Upper lobe of left lung (tissue), 6 donors: ENCODE measurements around the gene AGPAT4. TPM values are rescaled to one million over a fixed set of nuclear protein-coding genes. Genes with fewer than 3 reads are reported as not detected.
A peak's percentile ranks its signal among the peaks of the same experiment; 100 is the strongest.

Source experiments
- ATAC-seq, 2 donors: fragments of 200-7000 bp; cut with Tn5 transposase; one replicate each; pipeline ENCODE4 v1.9.1; 2022; ENCODE audit warnings: mild to moderate bottlenecking in 2 of 2, moderate library complexity in 2 of 2; ENCODE audit not compliant: low FRiP score in 2 of 2
- DNase-seq, 2 donors: peaks; one replicate each; pipeline ENCODE4 v3.0.0-alpha.2; 2019 to 2020
- H3K27ac ChIP-seq, 4 donors: fragments of 200-600 bp; sonication (generic); one replicate each; pipeline ENCODE4 v1.5.1; 2016 to 2019
- H3K27me3 ChIP-seq, 4 donors: fragments of 200-600 bp; sonication (generic); one replicate each; pipeline ENCODE4 v1.5.1; 2017 to 2019
- H3K36me3 ChIP-seq, 4 donors: fragments of 200-600 bp; sonication (generic); one replicate each; pipeline ENCODE4 v1.5.1; 2016 to 2019
- H3K4me1 ChIP-seq, 4 donors: fragments of 200-600 bp; sonication (generic); one replicate each; pipeline ENCODE4 v1.5.1; 2018 to 2019
- H3K4me3 ChIP-seq, 4 donors: fragments of 200-600 bp; sonication (generic); one replicate each; pipeline ENCODE4 v1.5.1; 2017 to 2019; ENCODE audit warnings: mild to moderate bottlenecking in 2 of 4, moderate library complexity in 1 of 4
- H3K9me3 ChIP-seq, 4 donors: fragments of 200-600 bp; sonication (generic); one replicate each; pipeline ENCODE4 v1.5.1; 2018 to 2019
- EP300 ChIP-seq, 4 donors: sonication (generic); formaldehyde crosslinking; IDR thresholded peaks; one replicate each; pipeline ENCODE4 v1.5.1; 2017; ENCODE audit warnings: antibody characterized with exemption in 4 of 4, control low read depth in 2 of 4
- POLR2A ChIP-seq, 4 donors: fragments of 450-650 bp; IDR thresholded peaks; one replicate each; pipeline ENCODE4 v1.5.1; 2016 to 2017; ENCODE audit warnings: antibody characterized with exemption in 4 of 4, mild to moderate bottlenecking in 2 of 4
- POLR2AphosphoS5 ChIP-seq, 2 donors: sonication (generic); formaldehyde crosslinking; IDR thresholded peaks; one replicate each; pipeline ENCODE4 v1.5.1; 2017; ENCODE audit warnings: antibody characterized with exemption in 2 of 2
- WGBS, 2 donors: methylation state at CpG; one replicate each; pipeline ENCODE4 v1.1.5; 2017 to 2018; 5-methylcytosine and 5-hydroxymethylcytosine counted together
- total RNA-seq, 6 donors: library from RNA; depleted of rRNA in 4 of 6; stranded (reverse); fragments of >200 nt in 4 of 6; gene quantifications; one replicate each; pipeline versions ENCODE4 v1.1.0 to v1.2.1, GENCODE V29; 2016 to 2021
- TF ChIP-seq, protein P1 (sequence below), 6 experiments: fragments of 450-650 bp in 4 of 6; fragments of 200-600 bp in 2 of 6; sonication (generic) in 2 of 6; IDR thresholded peaks; one replicate each; pipeline ENCODE4 v1.5.1; 2016 to 2019; ENCODE audit warnings: antibody characterized with exemption in 6 of 6
- donor health status: DM: no; HTN: no; CAD: no; lungs with moderate emphysema.
- donor health status: DM: no; HTN: yes; CAD: no; lungs with severe emphysema.

The AGPAT4 gene
- total RNA-seq, 6 donors from 2014 or later, result 7.0 to 26.3 (median 14.4) TPM

GRCh38 chr6:161107779-161108730 is 165.8 kb downstream of the AGPAT4 start:
- peak in 1 of 2 donors; percentile 23 for DNase-seq
- 87 to 88% methylated on average over 23 of the region's 23 CpGs for WGBS, 2 donors
- Histone ChIP-seq H3K4me3 (no peak overlapping the region), H3K9me3 (no peaks in the 10 kb centered on the region), H3K36me3 (peaks cover 20 to 98% (median 64%) of the 10 kb centered on the region in 4 donors), H3K4me1 (no peaks in the 10 kb centered on the region), H3K27me3 (no peaks in the 10 kb centered on the region), H3K27ac (no peak overlapping the region)
- TF ChIP-seq, protein P1, sequence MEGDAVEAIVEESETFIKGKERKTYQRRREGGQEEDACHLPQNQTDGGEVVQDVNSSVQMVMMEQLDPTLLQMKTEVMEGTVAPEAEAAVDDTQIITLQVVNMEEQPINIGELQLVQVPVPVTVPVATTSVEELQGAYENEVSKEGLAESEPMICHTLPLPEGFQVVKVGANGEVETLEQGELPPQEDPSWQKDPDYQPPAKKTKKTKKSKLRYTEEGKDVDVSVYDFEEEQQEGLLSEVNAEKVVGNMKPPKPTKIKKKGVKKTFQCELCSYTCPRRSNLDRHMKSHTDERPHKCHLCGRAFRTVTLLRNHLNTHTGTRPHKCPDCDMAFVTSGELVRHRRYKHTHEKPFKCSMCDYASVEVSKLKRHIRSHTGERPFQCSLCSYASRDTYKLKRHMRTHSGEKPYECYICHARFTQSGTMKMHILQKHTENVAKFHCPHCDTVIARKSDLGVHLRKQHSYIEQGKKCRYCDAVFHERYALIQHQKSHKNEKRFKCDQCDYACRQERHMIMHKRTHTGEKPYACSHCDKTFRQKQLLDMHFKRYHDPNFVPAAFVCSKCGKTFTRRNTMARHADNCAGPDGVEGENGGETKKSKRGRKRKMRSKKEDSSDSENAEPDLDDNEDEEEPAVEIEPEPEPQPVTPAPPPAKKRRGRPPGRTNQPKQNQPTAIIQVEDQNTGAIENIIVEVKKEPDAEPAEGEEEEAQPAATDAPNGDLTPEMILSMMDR (IDR thresholded peaks at IDR 0.05), result no peak
- no peak for TF ChIP-seq POLR2AphosphoS5 (IDR thresholded peaks at IDR 0.05)
- TF ChIP-seq EP300 (IDR thresholded peaks at IDR 0.05), result no peak
- no peak for TF ChIP-seq POLR2A (IDR thresholded peaks at IDR 0.05)
- no peak for ATAC-seq

- no peaks in the 10 kb centered on the region for H3K9me3 ChIP-seq
- no peaks in the 10 kb centered on the region for H3K4me1 ChIP-seq
- no peak for DNase-seq
- no peaks in the 10 kb centered on the region for H3K27me3 ChIP-seq
- no peak overlapping the region for H3K27ac ChIP-seq
- H3K36me3 ChIP-seq, result peaks cover 22 to 96% (median 46%) of the 10 kb centered on the region in 4 donors
- no peak overlapping the region for H3K4me3 ChIP-seq
- no peak for ATAC-seq
- WGBS, 2 donors, result 98 to 100% methylated on average over 2 of the region's 2 CpGs
- no peak for TF ChIP-seq POLR2A (IDR thresholded peaks at IDR 0.05)
- no peak for TF ChIP-seq POLR2AphosphoS5 (IDR thresholded peaks at IDR 0.05)
- no peak for TF ChIP-seq EP300 (IDR thresholded peaks at IDR 0.05)
- TF ChIP-seq, protein P1 (IDR thresholded peaks at IDR 0.05), result no peak
Measured at GRCh38 chr6:161105408-161105807, 168.5 kb downstream of the AGPAT4 start.

- H3K27ac ChIP-seq, result no peak overlapping the region
- no peak overlapping the region for H3K4me3 ChIP-seq
- no peaks in the 10 kb centered on the region for H3K4me1 ChIP-seq
- ATAC-seq, result no peak
- no peak for DNase-seq
- H3K9me3 ChIP-seq, result no peaks in the 10 kb centered on the region
- no peaks in the 10 kb centered on the region for H3K27me3 ChIP-seq
- peaks cover 17 to 94% (median 44%) of the 10 kb centered on the region in 4 donors for H3K36me3 ChIP-seq
- no peak for TF ChIP-seq POLR2A (IDR thresholded peaks at IDR 0.05)
Measured at GRCh38 chr6:161104966-161105365, 168.9 kb downstream of the AGPAT4 start.

DNA sequence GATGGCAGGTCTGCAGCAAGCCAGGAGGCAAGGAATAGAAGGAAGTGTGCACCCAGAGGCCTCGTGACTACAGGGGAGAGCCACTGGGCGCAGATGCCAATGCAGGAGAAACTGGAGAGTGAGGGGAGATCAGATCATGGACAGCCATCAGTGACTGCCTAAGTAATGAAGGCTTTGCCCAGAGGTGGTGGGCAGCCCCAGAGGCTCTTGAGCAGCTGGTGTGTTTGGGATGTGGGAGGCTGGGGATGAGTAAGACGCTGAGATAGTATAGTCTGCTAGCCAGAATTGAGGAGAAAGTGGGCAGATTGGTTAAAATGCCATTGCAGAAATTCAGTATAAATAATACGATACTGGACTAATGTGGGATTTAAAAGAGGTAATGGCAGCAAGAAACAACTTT is 170.4 kb downstream of the AGPAT4 start:
- no peak for TF ChIP-seq POLR2A (IDR thresholded peaks at IDR 0.05)
- TF ChIP-seq POLR2AphosphoS5 (IDR thresholded peaks at IDR 0.05), result no peak
- TF ChIP-seq EP300 (IDR thresholded peaks at IDR 0.05), result no peak
- TF ChIP-seq, protein P1 (IDR thresholded peaks at IDR 0.05), result no peak
- 94 to 97% methylated on average over 4 of the region's 4 CpGs for WGBS, 2 donors
- peaks cover 11 to 94% (median 38%) of the 10 kb centered on the region in 4 donors for H3K36me3 ChIP-seq

DNA sequence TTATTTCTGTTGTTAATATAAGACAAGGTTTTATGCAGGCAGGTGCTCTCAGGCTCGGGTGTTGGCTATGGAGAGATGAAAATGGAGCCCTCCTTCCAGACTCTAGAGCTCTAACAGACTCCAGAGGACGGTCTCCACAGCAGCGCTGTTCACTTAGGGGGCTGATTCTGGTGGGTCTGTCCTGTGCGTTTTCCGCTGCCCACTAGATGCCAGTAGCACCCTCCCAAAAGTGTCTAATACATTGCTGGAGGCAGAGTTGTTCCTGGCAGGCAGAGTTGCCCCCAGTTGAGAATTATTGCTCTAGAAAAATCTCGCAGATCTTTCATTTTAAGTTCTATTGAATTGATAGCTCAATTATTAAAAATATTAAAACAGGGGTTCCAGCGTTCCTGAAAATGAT is 172.3 kb downstream of the AGPAT4 start:
- Histone ChIP-seq H3K4me3 (no peak overlapping the region), H3K27me3 (no peaks in the 10 kb centered on the region), H3K4me1 (no peaks in the 10 kb centered on the region), H3K27ac (no peak overlapping the region), H3K36me3 (peaks cover 3 to 93% (median 36%) of the 10 kb centered on the region in 4 donors), H3K9me3 (no peaks in the 10 kb centered on the region)
- TF ChIP-seq, protein P1 (IDR thresholded peaks at IDR 0.05), result no peak
- TF ChIP-seq POLR2A (IDR thresholded peaks at IDR 0.05) (no peak), POLR2AphosphoS5 (IDR thresholded peaks at IDR 0.05) (no peak), EP300 (IDR thresholded peaks at IDR 0.05) (no peak)
- ATAC-seq (no peak), DNase-seq (no peak)
- 92% methylated on average over 7 of the region's 7 CpGs for WGBS, 2 donors

More for the DNA sequence above, 170.4 kb downstream of the AGPAT4 start:
- Histone ChIP-seq H3K27ac (no peak overlapping the region), H3K4me1 (no peaks in the 10 kb centered on the region), H3K4me3 (no peak overlapping the region), H3K9me3 (no peaks in the 10 kb centered on the region), H3K27me3 (no peaks in the 10 kb centered on the region)
- ATAC-seq (no peak), DNase-seq (no peak)
